H1 (cell line): ENCODE results near the gene COL11A1. TPM values are rescaled to one million over a fixed set of nuclear protein-coding genes. Genes with fewer than 3 reads are reported as not detected.

Experiments
- CHD7 ChIP-seq: fragments of 300-600 bp; sonication (generic); IDR thresholded peaks from 2 replicates; pipeline ENCODE4 v1.7.1; 2012; ENCODE audit warnings: low read length, moderate library complexity, mild to moderate bottlenecking, inconsistent platforms; ENCODE audit not compliant: insufficient replicate concordance
- E2F6 ChIP-seq: IDR thresholded peaks from 2 replicates; pipeline ENCODE4 v1.6.1; 2012; ENCODE audit warnings: inconsistent platforms
- EP300 ChIP-seq, 2 experiments: IDR thresholded peaks; 1 replicate in 1 of 2; 2 replicates in 1 of 2; pipeline ENCODE4 v1.6.1; 2011 to 2012; ENCODE audit warnings: low read depth in 2 of 2, low read length in 2 of 2, mild to moderate bottlenecking in 2 of 2, borderline replicate concordance in 1 of 2, inconsistent platforms in 1 of 2, moderate library complexity in 1 of 2
- HDAC2 ChIP-seq, 2 experiments: fragments of 300-600 bp in 1 of 2; sonication (generic) in 1 of 2; IDR thresholded peaks; 2 replicates each; pipeline ENCODE4 v1.6.1; 2011 to 2012; ENCODE audit warnings: low read depth in 2 of 2, low read length in 2 of 2, mild to moderate bottlenecking in 2 of 2, moderate library complexity in 2 of 2, borderline replicate concordance in 1 of 2, inconsistent platforms in 1 of 2
- HDAC6 ChIP-seq: IDR thresholded peaks from one replicate; pipeline ENCODE4 v1.7.1; 2012; ENCODE audit warnings: low read depth, mild to moderate bottlenecking, inconsistent platforms, low read length, moderate library complexity
- KDM5A ChIP-seq: fragments of 200-600 bp; IDR thresholded peaks from 2 replicates; pipeline ENCODE4 v1.7.1; 2012; ENCODE audit warnings: mild to moderate bottlenecking, low read length, inconsistent platforms, mixed read lengths
- NANOG ChIP-seq: IDR thresholded peaks from 2 replicates; pipeline ENCODE4 v1.6.1; 2011; ENCODE audit warnings: low read length, low read depth, mild to moderate bottlenecking, inconsistent platforms; ENCODE audit not compliant: insufficient read depth, poor library complexity, severe bottlenecking
- POU5F1 ChIP-seq: IDR thresholded peaks from 2 replicates; pipeline ENCODE4 v1.6.1; 2011; ENCODE audit warnings: low read depth, mild to moderate bottlenecking, low read length, moderate library complexity
- RXRA ChIP-seq: IDR thresholded peaks from 2 replicates; pipeline ENCODE4 v1.6.1; 2011; ENCODE audit warnings: low read depth, mild to moderate bottlenecking, low read length, moderate library complexity; ENCODE audit not compliant: insufficient read depth
- SIRT6 ChIP-seq: IDR thresholded peaks from one replicate; pipeline ENCODE4 v1.7.1; 2012; ENCODE audit warnings: low read length, inconsistent platforms
- SP1 ChIP-seq: IDR thresholded peaks from 2 replicates; pipeline ENCODE4 v1.6.1; 2011; ENCODE audit warnings: low read depth, low read length
- polyA plus RNA-seq, 7 experiments: library from polyadenylated mRNA; depleted of rRNA in 3 of 7; stranded (reverse) in 5 of 7; unstranded in 2 of 7; fragments of >200 nt in 5 of 7; fragments of 200-250 nt in 2 of 7; gene quantifications; 1 replicate in 5 of 7; 2 replicates in 1 of 7; 4 replicates in 1 of 7; pipeline versions ENCODE4 v1.2.1 to v1.2.3, GENCODE V29; 2011 to 2013; ENCODE audit warnings: missing spikeins in 2 of 7, mixed read lengths in 2 of 7
- total RNA-seq: library from RNA; stranded (reverse); fragmentation: NEBNext Ultra II Directional; extraction: Animal tissue kit (Norgen Biotek cat#: 25700); gene quantifications from 2 replicates; pipeline ENCODE4 v1.2.1, GENCODE V29; 2021

Gene COL11A1
- total and polyA plus RNA-seq, 2 of the 8 experiments (the other 6 are each of a cell fraction or from before 2014, with no cell fraction given) = 4.0 to 27.9 TPM

GRCh38 chr1:103056423-103056822 is 51.9 kb downstream of the COL11A1 start (continued):
- TF ChIP-seq CHD7 (no peak), NANOG (no peak), KDM5A (no peak), SP1 (no peak), POU5F1 (no peak), HDAC6 (no peak), HDAC2 (IDR thresholded peaks at IDR 0.05; ENCODE audit: borderline replicate concordance in 1 of 2, low read depth in 2 of 2, low read length in 2 of 2) (no peak), E2F6 (no peak), SIRT6 (no peak), EP300 (IDR thresholded peaks at IDR 0.05; ENCODE audit: borderline replicate concordance in 1 of 2, low read depth in 2 of 2, low read length in 2 of 2) (no peak), RXRA (no peak)
